ENCODE data around the gene SELENOP.

GRCh38 chr5:42843675-42844292 is 32.1 kb upstream of the SELENOP start:
- TF ChIP-seq ZNF274 (IDR thresholded peaks at IDR 0.05; ENCODE audit: low read depth, low read length) (no peak), SUZ12 (IDR thresholded peaks at IDR 0.05; ENCODE audit: extremely low read depth, insufficient read depth, insufficient read length) (no peak)

All from NT2/D1 (cell line).